Panc1 (cell line): Measurements from ENCODE around the gene SYTL3. TPM values are rescaled to one million over a fixed set of nuclear protein-coding genes. Genes with fewer than 3 reads are reported as not detected.

Experiments
- ATAC-seq: fragments of 200-7000 bp; cut with Tn5 transposase; 2 replicates; pipeline ENCODE4 v1.9.1; 2020; ENCODE audit warnings: mild to moderate bottlenecking, moderate library complexity
- BruUV-seq: library from RNA; stranded (reverse); fragments of 400-500 nt; replicated peaks from 2 replicates; lab custom pipeline; 2021; lab: Mats Ljungman, UMichigan
- CTCF ChIA-PET: fragments of 300-600 bp; sonication (Branson Sonifier 250); formaldehyde crosslinking; loops from one replicate; lab custom pipeline; 2022; ENCODE audit warnings: antibody characterized with exemption; lab: Charles Lee
- POLR2A ChIA-PET: fragments of 300-600 bp; sonication (Branson Sonifier 250); formaldehyde crosslinking; loops from one replicate; lab custom pipeline; 2022; ENCODE audit warnings: antibody characterized with exemption; lab: Charles Lee
- DNase-seq: peaks from one replicate; pipeline ENCODE4 v3.0.0-alpha.2; 2010; ENCODE audit warnings: low read depth, low spot score
- H3K27ac ChIP-seq: 2 replicates; pipeline ENCODE4 v1.5.1; 2011; ENCODE audit warnings: mild to moderate bottlenecking, low read length, inconsistent platforms
- H3K27me3 ChIP-seq: fragments of 200-500 bp; sonication (Bioruptor generic); 2 replicates; pipeline ENCODE4 v1.6.0; 2014; ENCODE audit warnings: low read length, inconsistent platforms; ENCODE audit not compliant: control insufficient read depth, insufficient read depth
- H3K36me3 ChIP-seq: fragments of 200-500 bp; sonication (Bioruptor generic); 2 replicates; pipeline ENCODE4 v1.5.1; 2014; ENCODE audit warnings: inconsistent platforms, mild to moderate bottlenecking, low read length, moderate library complexity; ENCODE audit not compliant: control insufficient read depth, insufficient read depth
- H3K4me1 ChIP-seq: 2 replicates; pipeline ENCODE4 v1.5.1; 2011; ENCODE audit warnings: inconsistent platforms, mild to moderate bottlenecking, low read length, moderate library complexity; ENCODE audit not compliant: control insufficient read depth, insufficient read depth
- H3K4me3 ChIP-seq, 2 experiments: 2 replicates each; pipeline ENCODE4 v1.5.1; 2011 to 2012; ENCODE audit warnings: low read depth in 2 of 2, low read length in 2 of 2, mild to moderate bottlenecking in 2 of 2, inconsistent platforms in 1 of 2, moderate library complexity in 1 of 2
- H3K9me3 ChIP-seq: fragments of 200-500 bp; sonication (Bioruptor generic); 2 replicates; pipeline ENCODE4 v1.5.1; 2014; ENCODE audit warnings: low read depth, mild to moderate bottlenecking, inconsistent platforms, low read length, moderate library complexity; ENCODE audit not compliant: control insufficient read depth, insufficient read depth
- CTCF ChIP-seq: fragments of 450-650 bp; IDR thresholded peaks from 2 replicates; pipeline ENCODE4 v1.5.1; 2017; ENCODE audit warnings: mild to moderate bottlenecking
- POLR2AphosphoS5 ChIP-seq: IDR thresholded peaks from 2 replicates; pipeline ENCODE4 v1.6.1; 2012; ENCODE audit warnings: mild to moderate bottlenecking, low read depth, low read length, moderate library complexity
- REST ChIP-seq, 2 experiments: IDR thresholded peaks; 2 replicates each; pipeline ENCODE4 v1.6.1; 2011 to 2012; ENCODE audit warnings: low read depth in 2 of 2, control low read depth in 1 of 2, low read length in 1 of 2, mild to moderate bottlenecking in 1 of 2, moderate library complexity in 1 of 2; ENCODE audit not compliant: insufficient read depth in 1 of 2
- SIN3A ChIP-seq: IDR thresholded peaks from 2 replicates; pipeline ENCODE4 v1.6.1; 2012; ENCODE audit warnings: low read depth, mild to moderate bottlenecking, low read length, moderate library complexity, borderline replicate concordance; ENCODE audit not compliant: insufficient read depth
- TCF7L2 ChIP-seq: IDR thresholded peaks from 2 replicates; pipeline ENCODE4 v1.6.1; 2011; ENCODE audit warnings: mild to moderate bottlenecking, low read depth, low read length, inconsistent platforms
- in situ Hi-C: cut with HindIII; loops from 2 replicates; pipeline ENCODE4 v1.10.0; 2016; ENCODE audit warnings: low sequenced_read_pairs, low pct_unique_long_range_greater_than_20kb
- intact Hi-C: fragments of 100-400 bp; cut with micrococcal nuclease; formaldehyde crosslinking; loops from one replicate; pipeline ENCODE4 v1.10.0; 2022; ENCODE audit not compliant: unreplicated experiment
- total RNA-seq: library from RNA; stranded (reverse); gene quantifications from one replicate; pipeline ENCODE4 v1.2.1, GENCODE V29; 2021; ENCODE audit not compliant: unreplicated experiment

Gene SYTL3
- total RNA-seq, 1 experiment from 2014 or later = 1.4 TPM

GRCh38 chr6:158621694-158622544, 27.9 kb upstream of the SYTL3 start:
- Histone ChIP-seq H3K9me3 (no peaks in the 10 kb centered on the region), H3K4me3 (no peak overlapping the region), H3K36me3 (peaks cover 5% of the 10 kb centered on the region; the same call in 1 of the 2 replicates), H3K4me1 (no peaks in the 10 kb centered on the region), H3K27me3 (no peaks in the 10 kb centered on the region), H3K27ac (no peak overlapping the region)
- in situ Hi-C loops (no loop called here), intact Hi-C loops (no loop called here)
- no TSS peak for BruUV-seq
- ChIA-PET POLR2A (no interaction called here), CTCF (no interaction called here)
- ATAC-seq = no peak
- no peak for TF ChIP-seq TCF7L2
- TF ChIP-seq CTCF = no peak
- TF ChIP-seq REST (IDR thresholded peaks at IDR 0.05; ENCODE audit: insufficient read depth in 1 of 2, low read depth in 2 of 2, low read length in 1 of 2) = no peak
- TF ChIP-seq SIN3A = no peak
- DNase-seq = no peak

- CTCF ChIA-PET = no interaction called here
- no peak for ATAC-seq
- POLR2A ChIA-PET = no interaction called here
Observed at GRCh38 chr6:158622545-158623190, 27.2 kb upstream of the SYTL3 start.

More at GRCh38 chr6:158622545-158623190, 27.2 kb upstream of the SYTL3 start:
- H3K4me1 ChIP-seq = no peaks in the 10 kb centered on the region
- no peaks in the 10 kb centered on the region for H3K27me3 ChIP-seq
- H3K36me3 ChIP-seq = peaks cover 5% of the 10 kb centered on the region; the same call in 1 of the 2 replicates
- intact Hi-C loops (no loop called here), in situ Hi-C loops (no loop called here)
- TF ChIP-seq TCF7L2 = no peak
- TF ChIP-seq CTCF = no peak
- TF ChIP-seq REST (IDR thresholded peaks at IDR 0.05; ENCODE audit: insufficient read depth in 1 of 2, low read depth in 2 of 2, low read length in 1 of 2) = no peak
- no peak for TF ChIP-seq SIN3A
- TF ChIP-seq POLR2AphosphoS5 = no peak
- no peak overlapping the region for H3K4me3 ChIP-seq
- H3K9me3 ChIP-seq = no peaks in the 10 kb centered on the region
- no TSS peak for BruUV-seq
- no peak overlapping the region for H3K27ac ChIP-seq
- DNase-seq = no peak
